Endodermal cell (in vitro differentiated cells): ENCODE data around the gene UBTF. TPM values are rescaled to one million over a fixed set of nuclear protein-coding genes. Genes with fewer than 3 reads are reported as not detected.
"Not testable (repeated sequence)": the region's sequence is repeated elsewhere in the genome, so short reads cannot be mapped to it uniquely, and the experiment has no call there.

Experiments
- DNase-seq: peaks from one replicate; pipeline ENCODE4 v3.0.0-alpha.2; 2017
- H3K27ac ChIP-seq: 2 replicates; pipeline ENCODE4 v1.5.1; 2013; ENCODE audit warnings: mild to moderate bottlenecking, low read depth, low read length, moderate library complexity
- H3K27me3 ChIP-seq: 2 replicates; pipeline ENCODE4 v1.6.1; 2013; ENCODE audit warnings: mild to moderate bottlenecking, low read length, moderate library complexity; ENCODE audit not compliant: insufficient read depth, control insufficient read depth, poor library complexity, severe bottlenecking
- H3K36me3 ChIP-seq: 2 replicates; pipeline ENCODE4 v1.7.0; 2013; ENCODE audit warnings: mild to moderate bottlenecking, low read length, moderate library complexity; ENCODE audit not compliant: control insufficient read depth, insufficient read depth
- H3K4me1 ChIP-seq: one replicate; pipeline ENCODE4 v1.7.0; 2013; ENCODE audit warnings: low read length; ENCODE audit not compliant: control insufficient read depth, insufficient read depth
- H3K4me3 ChIP-seq: 2 replicates; pipeline ENCODE4 v1.5.1; 2013; ENCODE audit warnings: mild to moderate bottlenecking, low read length, moderate library complexity
- H3K9ac ChIP-seq: 2 replicates; pipeline ENCODE4 v1.6.1; 2013; ENCODE audit warnings: mild to moderate bottlenecking, low read length, moderate library complexity; ENCODE audit not compliant: poor library complexity, severe bottlenecking; ENCODE audit errors: extremely low read depth
- H3K9me3 ChIP-seq: 2 replicates; pipeline ENCODE4 v1.6.1; 2013; ENCODE audit warnings: mild to moderate bottlenecking, low read length, moderate library complexity; ENCODE audit not compliant: control insufficient read depth
- H3K27ac Mint-ChIP-seq: 2 replicates; pipeline ENCODE4 v1.8.0; 2020; ENCODE audit warnings: mixed read lengths
- H3K27me3 Mint-ChIP-seq: 2 replicates; pipeline ENCODE4 v1.8.0; 2021; ENCODE audit warnings: mild to moderate bottlenecking, mixed read lengths; ENCODE audit not compliant: insufficient read depth
- H3K36me3 Mint-ChIP-seq: 2 replicates; pipeline ENCODE4 v1.8.0; 2020; ENCODE audit warnings: low read depth, mixed read lengths
- H3K4me1 Mint-ChIP-seq: 2 replicates; pipeline ENCODE4 v1.8.0; 2020; ENCODE audit warnings: mixed read lengths
- H3K4me3 Mint-ChIP-seq: 2 replicates; pipeline ENCODE4 v1.8.0; 2020; ENCODE audit warnings: mild to moderate bottlenecking, moderate library complexity, mixed read lengths
- H3K9me3 Mint-ChIP-seq: 2 replicates; pipeline ENCODE4 v1.8.0; 2020; ENCODE audit warnings: mild to moderate bottlenecking, mixed read lengths
- CTCF ChIP-seq: fragments of 200-600 bp; sonication (generic); conservative IDR thresholded peaks from 2 replicates; pipeline ENCODE4 v1.5.0; 2021; ENCODE audit warnings: antibody characterized with exemption, mild to moderate bottlenecking
- WGBS, 2 experiments: methylation state at CpG; one replicate each; pipeline versions ENCODE4 v1.1.5 to v1.1.7; 2013; ENCODE audit warnings: missing lambda C conversion rate in 2 of 2, mixed read lengths in 1 of 2; ENCODE audit not compliant: insufficient coverage in 1 of 2, insufficient read length in 1 of 2; 5-methylcytosine and 5-hydroxymethylcytosine counted together
- total RNA-seq, 2 donors: library from RNA; stranded (reverse); fragmentation: NEBNext Ultra II Directional in 1 of 2; extraction: Animal tissue kit (Norgen Biotek cat#: 25700) in 1 of 2; gene quantifications; 2 replicates in 1 of 2; 3 replicates in 1 of 2; pipeline ENCODE4 v1.2.1, GENCODE V29; 2021

UBTF gene
- total RNA-seq, 2 donors from 2014 or later: 62.0 to 89.9 TPM

- Histone ChIP-seq H3K9me3 (no peaks in the 10 kb centered on the region), H3K27me3 (no peaks in the 10 kb centered on the region), H3K36me3 (no peaks in the 10 kb centered on the region), H3K4me3 (no peak overlapping the region), H3K4me1 (no peaks in the 10 kb centered on the region), H3K27ac (no peak overlapping the region), H3K9ac (no peak overlapping the region)
- H3K4me3 Mint-ChIP-seq: no peak overlapping the region
- WGBS, 2 experiments: 74 to 87% methylated on average over 3 to 7 of the region's 7 CpGs
- H3K36me3 Mint-ChIP-seq: no peaks in the 10 kb centered on the region
- no peak for DNase-seq
- H3K27ac Mint-ChIP-seq: no peak overlapping the region
- H3K27me3 Mint-ChIP-seq: no peaks in the 10 kb centered on the region
- H3K4me1 Mint-ChIP-seq: peaks cover 11% of the 10 kb centered on the region
- no peaks in the 10 kb centered on the region for H3K9me3 Mint-ChIP-seq
- no peak for TF ChIP-seq CTCF
Observed at GRCh38 chr17:44247440-44247841, 28.0 kb upstream of the UBTF start.

- Mint-ChIP-seq H3K27me3 (peaks cover 3% of the 10 kb centered on the region), H3K27ac (no peak overlapping the region), H3K36me3 (no peaks in the 10 kb centered on the region), H3K9me3 (peaks cover 15% of the 10 kb centered on the region), H3K4me1 (peaks cover 4% of the 10 kb centered on the region), H3K4me3 (no peak overlapping the region)
- DNase-seq: no peak
- H3K36me3 ChIP-seq: no peaks in the 10 kb centered on the region
- H3K27me3 ChIP-seq: no peaks in the 10 kb centered on the region
- H3K9me3 ChIP-seq: no peaks in the 10 kb centered on the region
- WGBS, 2 experiments: 81 to 84% methylated on average over 5 to 6 of the region's 6 CpGs
- no peaks in the 10 kb centered on the region for H3K4me1 ChIP-seq
- no peak overlapping the region for H3K27ac ChIP-seq
- no peak overlapping the region for H3K9ac ChIP-seq
- no peak overlapping the region for H3K4me3 ChIP-seq
- no peak for TF ChIP-seq CTCF
Observed at GRCh38 chr17:44241106-44241624, 21.7 kb upstream of the UBTF start.

GRCh38 chr17:44237886-44238285 lies 18.4 kb upstream of the UBTF start:
- peaks cover 18% of the 10 kb centered on the region for H3K9me3 Mint-ChIP-seq
- not testable (repeated sequence) for H3K36me3 ChIP-seq, H3K9me3 ChIP-seq, H3K36me3 Mint-ChIP-seq, DNase-seq, H3K4me3 Mint-ChIP-seq, H3K4me3 ChIP-seq, H3K27ac ChIP-seq, H3K9ac ChIP-seq, H3K4me1 ChIP-seq, H3K27ac Mint-ChIP-seq, H3K4me1 Mint-ChIP-seq, H3K27me3 Mint-ChIP-seq, H3K27me3 ChIP-seq
- WGBS, 2 experiments: 87 to 98% methylated on average over 3 to 5 of the region's 28 CpGs

GRCh38 chr17:44236444-44236991 lies 17.0 kb upstream of the UBTF start:
- no peak overlapping the region for H3K9ac ChIP-seq
- Mint-ChIP-seq H3K4me3 (no peak overlapping the region), H3K4me1 (no peaks in the 10 kb centered on the region), H3K36me3 (no peaks in the 10 kb centered on the region), H3K9me3 (peaks cover 18% of the 10 kb centered on the region), H3K27ac (no peak overlapping the region), H3K27me3 (peaks cover 6% of the 10 kb centered on the region)
- H3K9me3 ChIP-seq: no peaks in the 10 kb centered on the region
- no peak for DNase-seq
- no peaks in the 10 kb centered on the region for H3K4me1 ChIP-seq
- H3K27ac ChIP-seq: no peak overlapping the region
- no peak for TF ChIP-seq CTCF
- no peaks in the 10 kb centered on the region for H3K36me3 ChIP-seq
- no peaks in the 10 kb centered on the region for H3K27me3 ChIP-seq
- 77 to 82% methylated on average over 3 to 5 of the region's 5 CpGs for WGBS, 2 experiments
- no peak overlapping the region for H3K4me3 ChIP-seq
